ENCODE data around the gene SCARB2. TPM values are rescaled to one million over a fixed set of nuclear protein-coding genes. Genes with fewer than 3 reads are reported as not detected.

The SCARB2 gene
- total RNA-seq, 1 experiment from 2014 or later = 51.3 TPM

- intact Hi-C loops (cut with micrococcal nuclease) = no loop called here
- ATAC-seq = no peak
- Histone ChIP-seq H3K9me2 (ENCODE audit: insufficient read depth) (no peaks in the 10 kb centered on the region), H3K4me1 (ENCODE audit: control insufficient read depth in 1 of 2, insufficient read depth in 2 of 2, low read length in 2 of 2) (peaks cover 5 to 7% of the 10 kb centered on the region in 2 experiments; a peak in 3 of 4 replicates), H3K4me3 (replicated peaks in 1 of 2; ENCODE audit: low read depth in 1 of 2, low read length in 2 of 2) (no peak overlapping the region), H2AFZ (ENCODE audit: low read depth, low read length, poor library complexity, severe bottlenecking) (no peak overlapping the region), H3K36me3 (ENCODE audit: control insufficient read depth in 1 of 2, insufficient read depth in 2 of 2, low read length in 2 of 2) (no peaks in the 10 kb centered on the region), H3K9me3 (ENCODE audit: control insufficient read depth in 1 of 2, insufficient read depth in 1 of 2, low read depth in 1 of 2, low read length in 2 of 2) (no peaks in the 10 kb centered on the region), H3K79me2 (ENCODE audit: insufficient read depth, low read length) (no peaks in the 10 kb centered on the region), H3K4me2 (ENCODE audit: low read length) (no peak overlapping the region), H4K20me1 (ENCODE audit: insufficient read depth) (no peaks in the 10 kb centered on the region), H3K27me3 (ENCODE audit: insufficient read depth, low read length) (no peaks in the 10 kb centered on the region), H3K27ac (ENCODE audit: low read depth, low read length) (no peak overlapping the region), H3K9ac (ENCODE audit: low read length) (no peak overlapping the region)
- TF ChIP-seq REST (IDR thresholded peaks at IDR 0.05; ENCODE audit: low read depth) = no peak
- no peak for TF ChIP-seq SP1 (IDR thresholded peaks at IDR 0.05; ENCODE audit: low read depth)
- TF ChIP-seq EGR1 (IDR thresholded peaks at IDR 0.05; ENCODE audit: low read depth) = no peak
- no peak for TF ChIP-seq ZNF274 (IDR thresholded peaks at IDR 0.05; ENCODE audit: low read depth, low read length)
- no peak for TF ChIP-seq ZFX (IDR thresholded peaks at IDR 0.05)
- no peak for TF ChIP-seq FOSL1 (IDR thresholded peaks at IDR 0.05; ENCODE audit: low read depth)
- TF ChIP-seq ELF1 (IDR thresholded peaks at IDR 0.05; ENCODE audit: borderline replicate concordance, low read depth) = no peak
- TF ChIP-seq RAD21 (IDR thresholded peaks at IDR 0.05; ENCODE audit: low read depth) = no peak
- no peak for TF ChIP-seq CEBPB (IDR thresholded peaks at IDR 0.05; ENCODE audit: low read depth)
- TF ChIP-seq CBX3 (IDR thresholded peaks at IDR 0.05; ENCODE audit: low read depth) = no peak
- no peak for TF ChIP-seq TCF7L2 (IDR thresholded peaks at IDR 0.05; ENCODE audit: borderline replicate concordance, extremely low read depth, insufficient read depth, insufficient read length)
- no peak for TF ChIP-seq ZBTB33 (IDR thresholded peaks at IDR 0.05; ENCODE audit: extremely low read depth, insufficient replicate concordance, low read length)
- no peak for TF ChIP-seq SRF (IDR thresholded peaks at IDR 0.05; ENCODE audit: low read depth)
- no peak for TF ChIP-seq CTCF (IDR thresholded peaks at IDR 0.05 in 2 of 3, conservative IDR thresholded peaks at IDR 0.05 in 1 of 3; ENCODE audit: borderline replicate concordance in 1 of 3, insufficient read depth in 1 of 3, low read depth in 2 of 3, low read length in 2 of 3)
- TF ChIP-seq POLR2A (IDR thresholded peaks at IDR 0.05; ENCODE audit: borderline replicate concordance, extremely low read depth, insufficient read depth, insufficient read length) = no peak
- no peak for TF ChIP-seq YY1 (IDR thresholded peaks at IDR 0.05; ENCODE audit: extremely low read depth, insufficient replicate concordance, low read depth, low read length)
- no peak for TF ChIP-seq POLR2AphosphoS5 (IDR thresholded peaks at IDR 0.05; ENCODE audit: low read depth, low read length)
- no peak for TF ChIP-seq ATF3 (IDR thresholded peaks at IDR 0.05)
- no peak for TF ChIP-seq MAX (IDR thresholded peaks at IDR 0.05)
- no peak for TF ChIP-seq EZH2 (IDR thresholded peaks at IDR 0.05)
- ChIA-PET CTCF (no interaction called here), RAD21 (ENCODE audit: low non-redundant PET in 1 of 2, low total read pairs in 2 of 2, uncharacterized antibody in 2 of 2, unreplicated experiment in 2 of 2) (no interaction called here), POLR2A (interaction anchor here (1.7 kb wide), 1 partner anchor 32 kb away, joined by 3 read pairs; no protein-coding TSS in a partner anchor)
- BruUV-seq (replicated peaks) = no TSS peak
- DNase-seq (ENCODE audit: low read depth, low spot score) = no peak
These were observed 33.2 kb upstream of the SCARB2 start for GRCh38 chr4:76246852-76247251.

Measured in HCT116 (cell line).